ENCODE results near the gene TSC22D4. TPM values are rescaled to one million over a fixed set of nuclear protein-coding genes. Genes with fewer than 3 reads are reported as not detected.

The TSC22D4 gene
- total and polyA plus RNA-seq, 2 donors (not counting 1 experiment from before 2014, with no cell fraction given), result 13.2 to 21.1 TPM

GRCh38 chr7:100464791-100465190 is 14.2 kb downstream of the TSC22D4 start:
- Histone ChIP-seq H3K4me2 (ENCODE audit: extremely low read depth, insufficient read depth, low read length) (no peak overlapping the region), H2AFZ (ENCODE audit: low read length) (no peak overlapping the region), H3K36me3 (ENCODE audit: control insufficient read depth, insufficient read depth, low read length) (peaks cover 10% of the 10 kb centered on the region), H3K27me3 (ENCODE audit: control insufficient read depth, insufficient read depth, low read length) (no peaks in the 10 kb centered on the region), H3K79me2 (ENCODE audit: control insufficient read depth, insufficient read depth, low read length) (no peaks in the 10 kb centered on the region), H3K27ac (ENCODE audit: insufficient read depth, low read length) (no peak overlapping the region), H3K9ac (ENCODE audit: insufficient read depth, low read length) (no peak overlapping the region), H3K4me3 (replicated peaks in 1 of 4; ENCODE audit: control extremely low read depth in 1 of 4, insufficient read depth in 1 of 4, low read depth in 3 of 4, low read length in 4 of 4) (no peak overlapping the region), H4K20me1 (ENCODE audit: control insufficient read depth, extremely low read depth, insufficient read depth, low read length) (no peaks in the 10 kb centered on the region), H3K4me1 (ENCODE audit: control insufficient read depth, extremely low read depth, insufficient read depth, low read length) (peaks cover 2% of the 10 kb centered on the region), H3K9me3 (ENCODE audit: control insufficient read depth, insufficient read depth, low read depth, low read length) (no peaks in the 10 kb centered on the region)
- TF ChIP-seq EZH2 (IDR thresholded peaks at IDR 0.05; ENCODE audit: low read length, missing control alignments), result no peak
- TF ChIP-seq CTCF (conservative IDR thresholded peaks at IDR 0.05 in 1 of 2, IDR thresholded peaks at IDR 0.05 in 1 of 2; ENCODE audit: low read depth in 1 of 2, low read length in 2 of 2), result no peak
- DNase-seq (ENCODE audit: low read depth in 2 of 2), result no peak

- peaks cover 2% of the 10 kb centered on the region for H3K4me1 ChIP-seq (ENCODE audit: control insufficient read depth, extremely low read depth, insufficient read depth, low read length)
- peak within 1 kb of the TSS; percentile 27 for H3K27ac ChIP-seq (ENCODE audit: insufficient read depth, low read length)
- peaks cover 10% of the 10 kb centered on the region for H3K36me3 ChIP-seq (ENCODE audit: control insufficient read depth, insufficient read depth, low read length)
- H3K4me2 ChIP-seq (ENCODE audit: extremely low read depth, insufficient read depth, low read length), result no peak within 1 kb of the TSS
- H2AFZ ChIP-seq (ENCODE audit: low read length), result no peak within 1 kb of the TSS
- no peak within 1 kb of the TSS for H3K9ac ChIP-seq (ENCODE audit: insufficient read depth, low read length)
- DNase-seq (ENCODE audit: low read depth in 2 of 2), result peak in 1 of 2 donors; percentile 50
- no peak within 1 kb of the TSS for H3K4me3 ChIP-seq (replicated peaks in 1 of 4; ENCODE audit: control extremely low read depth in 1 of 4, insufficient read depth in 1 of 4, low read depth in 3 of 4, low read length in 4 of 4)
- no peak for TF ChIP-seq CTCF (conservative IDR thresholded peaks at IDR 0.05 in 1 of 2, IDR thresholded peaks at IDR 0.05 in 1 of 2; ENCODE audit: low read depth in 1 of 2, low read length in 2 of 2)
- TF ChIP-seq EZH2 (IDR thresholded peaks at IDR 0.05; ENCODE audit: low read length, missing control alignments), result no peak
- no peaks in the 10 kb centered on the region for H3K27me3 ChIP-seq (ENCODE audit: control insufficient read depth, insufficient read depth, low read length)
- H3K9me3 ChIP-seq (ENCODE audit: control insufficient read depth, insufficient read depth, low read depth, low read length), result no peaks in the 10 kb centered on the region
- no peaks in the 10 kb centered on the region for H3K79me2 ChIP-seq (ENCODE audit: control insufficient read depth, insufficient read depth, low read length)
- no peaks in the 10 kb centered on the region for H4K20me1 ChIP-seq (ENCODE audit: control insufficient read depth, extremely low read depth, insufficient read depth, low read length)
Observed at GRCh38 chr7:100464210-100464660, 14.8 kb downstream of the TSC22D4 start, which contains the start of gene SPACDR. Gene SPACDR, minus strand, starts transcription at chr7:100464260. Its CDS starts 235 bp downstream, at chr7:100464025.

- Histone ChIP-seq H3K79me2 (ENCODE audit: control insufficient read depth, insufficient read depth, low read length) (no peaks in the 10 kb centered on the region), H2AFZ (ENCODE audit: low read length) (no peak overlapping the region), H3K9ac (ENCODE audit: insufficient read depth, low read length) (no peak overlapping the region), H3K4me2 (ENCODE audit: extremely low read depth, insufficient read depth, low read length) (no peak overlapping the region), H4K20me1 (ENCODE audit: control insufficient read depth, extremely low read depth, insufficient read depth, low read length) (no peaks in the 10 kb centered on the region), H3K27me3 (ENCODE audit: control insufficient read depth, insufficient read depth, low read length) (no peaks in the 10 kb centered on the region), H3K4me3 (replicated peaks in 1 of 4; ENCODE audit: control extremely low read depth in 1 of 4, insufficient read depth in 1 of 4, low read depth in 3 of 4, low read length in 4 of 4) (no peak overlapping the region), H3K9me3 (ENCODE audit: control insufficient read depth, insufficient read depth, low read depth, low read length) (no peaks in the 10 kb centered on the region), H3K36me3 (ENCODE audit: control insufficient read depth, insufficient read depth, low read length) (peaks cover 2% of the 10 kb centered on the region), H3K27ac (ENCODE audit: insufficient read depth, low read length) (no peak overlapping the region), H3K4me1 (ENCODE audit: control insufficient read depth, extremely low read depth, insufficient read depth, low read length) (no peaks in the 10 kb centered on the region)
- TF ChIP-seq CTCF (conservative IDR thresholded peaks at IDR 0.05 in 1 of 2, IDR thresholded peaks at IDR 0.05 in 1 of 2; ENCODE audit: low read depth in 1 of 2, low read length in 2 of 2) (no peak), EZH2 (IDR thresholded peaks at IDR 0.05; ENCODE audit: low read length, missing control alignments) (no peak)
- no peak for DNase-seq (ENCODE audit: low read depth in 2 of 2)
Observed at GRCh38 chr7:100457033-100457432, 22.0 kb downstream of the TSC22D4 start.

Measured in fibroblast of lung (primary cell).